Tracheal epithelial cell (primary cell): ENCODE data around the gene AP2M1. TPM values are rescaled to one million over a fixed set of nuclear protein-coding genes. Genes with fewer than 3 reads are reported as not detected.

Experiments
- total RNA-seq: library from RNA; depleted of rRNA; stranded (reverse); fragments of >200 nt; gene quantifications from 2 replicates; pipeline ENCODE4 v1.2.1, GENCODE V29; 2014

Gene AP2M1
- 138 and 186 TPM in 2 replicates for total RNA-seq

DNA sequence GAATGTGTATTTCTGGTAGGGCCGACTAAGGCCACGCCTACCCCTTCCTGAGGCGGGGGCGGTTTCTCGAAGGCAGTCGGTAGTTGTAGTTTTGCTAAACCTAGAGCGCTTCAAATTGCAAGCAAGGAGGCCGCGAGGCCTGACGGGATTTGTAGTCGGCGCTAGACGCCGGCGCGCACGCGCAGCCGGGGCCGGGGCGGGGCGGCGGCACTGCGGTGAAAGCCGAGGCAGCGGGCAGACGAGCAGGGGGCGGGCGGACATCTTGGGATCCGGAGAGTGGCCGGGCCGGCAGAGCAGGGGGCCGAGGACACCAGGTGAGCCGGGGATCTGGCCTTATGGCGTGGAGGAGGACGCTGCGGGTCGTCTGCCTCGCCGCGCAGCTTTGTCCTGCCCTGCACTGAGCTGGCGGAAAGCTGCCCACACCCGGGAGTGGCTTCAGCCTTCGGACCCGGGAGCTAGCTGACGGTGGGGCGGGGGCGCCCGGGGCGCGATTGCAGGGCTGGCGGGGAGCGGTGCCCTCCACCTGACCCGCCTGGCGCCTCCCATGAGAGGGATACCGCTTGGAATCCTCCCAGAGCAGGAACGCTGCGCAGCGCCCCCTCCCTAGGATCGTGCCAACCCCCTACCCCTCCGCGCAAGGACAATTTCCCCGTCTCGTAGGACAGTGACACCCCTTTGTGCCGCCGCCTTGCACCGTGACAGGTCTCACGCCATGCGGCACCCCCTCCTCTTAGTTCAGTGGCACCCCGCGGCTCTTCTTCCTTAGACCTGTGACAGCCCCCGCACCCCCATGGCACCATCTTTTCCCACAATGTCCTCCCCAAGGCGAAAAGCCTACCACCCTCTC is at the start of gene AP2M1:
AP2M1 (plus strand) TSS at position 210 of the 847 bp plus-strand sequence. CDS start 2,139 bp downstream, outside the sequence.

DNA sequence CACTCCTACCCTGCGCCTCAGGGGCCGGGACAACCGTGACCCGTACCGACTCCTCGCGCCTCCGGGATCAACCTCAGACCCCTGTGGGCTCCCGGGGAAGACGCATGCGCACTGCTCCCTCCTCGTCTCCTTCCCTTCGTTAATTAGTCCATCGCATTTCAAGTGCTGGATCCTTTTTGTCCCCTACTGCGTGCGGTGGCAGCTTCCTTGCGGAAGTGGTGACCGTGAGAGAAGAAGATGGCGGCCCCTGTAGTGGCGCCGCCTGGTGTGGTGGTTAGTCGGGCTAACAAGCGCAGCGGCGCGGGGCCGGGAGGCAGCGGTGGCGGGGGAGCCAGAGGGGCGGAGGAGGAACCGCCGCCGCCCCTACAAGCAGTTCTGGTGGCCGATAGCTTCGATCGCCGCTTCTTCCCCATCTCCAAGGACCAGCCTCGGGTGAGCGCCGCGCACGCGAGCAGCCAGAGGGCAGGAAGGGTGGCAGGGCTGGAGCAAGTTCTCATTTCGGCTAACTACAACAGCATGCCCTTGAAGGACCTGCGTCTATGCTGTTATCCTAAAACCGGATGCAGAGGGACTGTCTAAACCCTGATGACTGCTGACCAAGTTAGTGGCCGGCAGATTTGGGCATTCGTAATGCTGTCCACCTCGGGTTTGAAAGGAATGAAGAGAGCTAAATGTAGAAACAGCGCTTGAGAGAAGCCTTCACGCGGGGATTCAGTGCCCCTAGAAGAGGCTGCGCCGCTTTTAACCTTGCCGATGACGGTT is 39.3 kb upstream of the AP2M1 start, which contains the start of gene EIF2B5:
EIF2B5 (plus strand) TSS at position 210 of the 762 bp plus-strand sequence; CDS start at position 238, 28 bp downstream.

DNA sequence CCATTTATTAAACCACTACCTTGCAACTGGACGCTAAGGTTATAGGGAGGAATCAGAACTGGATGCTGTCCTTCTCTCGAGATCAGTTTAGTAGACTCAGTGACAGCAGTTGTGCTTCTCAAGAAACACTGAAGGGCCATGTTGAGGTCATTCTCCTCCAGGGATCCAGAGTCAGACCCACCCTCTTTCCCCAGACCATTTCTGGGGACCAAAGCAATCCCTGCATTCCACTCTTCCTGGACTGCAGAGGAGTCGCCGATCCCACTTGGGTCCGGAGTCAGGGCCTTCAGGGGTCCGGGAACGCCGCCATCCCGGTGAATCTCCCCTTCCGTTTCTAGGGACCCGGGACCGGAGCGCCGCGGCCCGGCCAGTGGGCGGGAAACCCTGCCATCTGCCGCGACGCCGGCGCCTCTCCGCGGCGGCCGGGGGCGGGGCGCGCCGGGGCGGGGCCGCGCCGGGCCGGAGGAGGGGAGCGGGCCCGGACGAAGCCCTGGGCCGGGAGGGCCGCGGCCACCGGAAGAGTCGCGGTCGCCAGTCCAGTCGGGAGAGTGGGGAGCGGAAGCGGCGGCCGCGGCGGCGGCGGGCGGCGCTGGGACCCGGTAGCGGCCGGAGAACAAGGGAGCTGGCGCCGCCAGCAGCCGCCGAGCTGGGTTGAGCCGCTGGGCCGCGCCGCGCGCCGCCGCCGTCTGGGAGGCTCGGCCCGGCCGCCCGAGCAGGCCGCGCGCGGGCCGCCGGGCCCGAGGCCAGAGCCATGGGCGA is 19.6 kb upstream of the AP2M1 start, which contains the start of gene DVL3:
DVL3 (plus strand) TSS at position 493 of the 759 bp plus-strand sequence; CDS start at position 752, 259 bp downstream.

DNA sequence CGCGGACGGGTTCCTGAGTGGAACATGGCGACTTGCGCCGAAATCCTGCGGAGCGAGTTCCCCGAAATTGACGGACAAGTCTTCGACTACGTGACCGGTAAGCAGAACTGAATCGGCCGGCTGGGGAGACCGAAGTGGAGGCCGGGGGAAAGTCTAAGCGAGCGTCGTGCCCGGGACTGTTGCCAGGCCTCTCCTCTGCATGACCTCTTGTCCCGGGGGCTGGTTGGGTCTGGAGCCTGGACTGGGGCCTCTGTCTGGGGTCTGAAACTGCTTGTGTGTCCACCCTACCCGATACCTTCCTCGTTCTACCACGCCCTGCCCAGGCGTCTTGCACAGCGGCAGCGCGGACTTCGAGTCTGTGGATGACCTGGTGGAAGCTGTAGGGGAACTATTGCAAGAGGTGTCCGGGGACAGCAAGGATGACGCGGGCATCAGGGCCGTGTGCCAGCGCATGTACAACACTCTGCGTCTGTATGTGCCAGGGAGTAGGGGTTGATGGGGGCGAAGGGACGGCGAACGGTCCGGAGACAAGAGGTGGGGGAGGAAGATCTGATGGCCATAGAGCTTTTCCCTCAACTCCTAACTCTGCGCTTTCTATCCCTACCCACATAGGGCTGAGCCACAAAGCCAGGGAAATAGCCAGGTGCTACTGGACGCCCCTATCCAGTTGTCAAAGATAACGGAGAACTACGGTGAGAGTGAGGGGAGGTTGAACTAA is 11.7 kb downstream of the AP2M1 start, which contains the start of gene ABCF3:
ABCF3 (plus strand) TSS at position 16 of the 718 bp plus-strand sequence; CDS start at position 25, 9 bp downstream.

DNA sequence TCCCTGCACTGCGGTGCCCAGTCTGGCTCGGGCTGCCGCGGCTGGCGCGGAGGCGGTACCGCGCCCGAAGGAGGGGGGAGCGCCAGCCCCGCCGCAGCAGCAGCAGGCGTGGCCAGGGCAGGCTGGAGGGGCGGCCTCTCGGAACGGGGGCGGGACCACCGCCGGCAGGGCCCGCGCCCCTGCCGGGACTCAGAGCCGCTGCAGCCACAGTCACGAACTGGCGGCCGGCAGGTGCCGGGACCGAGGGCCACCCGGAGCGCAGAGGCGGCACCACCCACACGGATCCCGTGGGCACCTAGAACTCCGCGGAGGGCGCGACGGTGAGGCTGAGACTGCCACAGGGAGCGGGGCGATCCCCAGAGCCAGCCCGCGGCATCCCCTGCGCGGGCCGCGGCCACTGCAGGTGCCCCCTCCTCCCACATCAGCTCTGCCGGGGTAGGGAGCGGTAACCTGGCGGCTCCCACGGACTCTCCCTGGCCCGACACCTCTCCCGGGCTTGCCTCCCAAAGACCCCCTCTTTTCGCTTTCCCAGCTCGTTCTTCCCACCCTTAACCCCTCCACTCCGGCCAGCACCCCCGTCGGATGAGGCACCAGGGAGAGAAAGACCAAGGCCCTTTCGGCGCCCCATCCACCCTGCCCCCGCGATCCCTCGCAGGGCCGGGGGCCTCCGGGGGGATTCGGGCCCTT is 54.9 kb downstream of the AP2M1 start, which contains the start of gene VWA5B2:
VWA5B2 (plus strand) TSS at position 192 of the 687 bp plus-strand sequence. CDS start 944 bp downstream, outside the sequence.

Other genes with a start within 250 kb of the AP2M1 start
- gene ABCC5, start 157.0 kb upstream of the AP2M1 start, total RNA-seq = 14.7 and 18.3 TPM in 2 replicates
- gene HTR3D, start 143.1 kb upstream of the AP2M1 start, total RNA-seq = not detected in 2 replicates
- not detected in 2 replicates for gene HTR3C, start 121.8 kb upstream of the AP2M1 start, total RNA-seq
- gene HTR3E, start 77.8 kb upstream of the AP2M1 start, total RNA-seq = not detected in 2 replicates
- 29.6 and 39.4 TPM in 2 replicates for gene EIF2B5, start 39.5 kb upstream of the AP2M1 start, total RNA-seq
- gene DVL3, start 19.5 kb upstream of the AP2M1 start, total RNA-seq = 20.7 and 29.2 TPM in 2 replicates
- 39.3 and 65.2 TPM in 2 replicates for gene ABCF3, start 11.3 kb downstream of the AP2M1 start, total RNA-seq
- gene VWA5B2, start 54.7 kb downstream of the AP2M1 start, total RNA-seq = not detected in 2 replicates
- 47.5 and 50.3 TPM in 2 replicates for gene ALG3, start 74.1 kb downstream of the AP2M1 start, total RNA-seq
- 13.7 and 13.9 TPM in 2 replicates for gene EEF1AKMT4, start 74.8 kb downstream of the AP2M1 start, total RNA-seq
- gene CAMK2N2, start 86.7 kb downstream of the AP2M1 start, total RNA-seq = 0.24 TPM in 1 of 2 replicates, not detected in the other
- gene ECE2, start 101.2 kb downstream of the AP2M1 start, total RNA-seq = under 0.01 TPM in 1 of 2 replicates, not detected in the other
- 281 and 514 TPM in 2 replicates for gene PSMD2, start 124.4 kb downstream of the AP2M1 start, total RNA-seq
- gene EIF4G1, start 139.8 kb downstream of the AP2M1 start, total RNA-seq = 211 and 259 TPM in 2 replicates
- gene FAM131A, start 162.7 kb downstream of the AP2M1 start, total RNA-seq = 24.3 and 27.5 TPM in 2 replicates
- gene CLCN2, start 186.8 kb downstream of the AP2M1 start, total RNA-seq = 2.6 and 3.1 TPM in 2 replicates
- gene POLR2H, start 186.9 kb downstream of the AP2M1 start, total RNA-seq = 68.6 and 117 TPM in 2 replicates
- gene THPO, start 203.4 kb downstream of the AP2M1 start, total RNA-seq = not detected in 2 replicates
- gene CHRD, start 205.2 kb downstream of the AP2M1 start, total RNA-seq = 0.48 TPM in 1 of 2 replicates, not detected in the other